Stimulated activated naive CD8-positive, alpha-beta T cell treated with anti-CD3 and anti-CD28 coated beads, Interleukin-15, Interleukin-2, amounts not matched to agents 100 ng/mL and 50 ng/mL, for 24 hours (primary cell): Measurements from ENCODE around the gene TENM4.

ENCODE experiments used
- H3K27ac Mint-ChIP-seq: one replicate; pipeline ENCODE4 v1.8.0; 2021; ENCODE audit warnings: mild to moderate bottlenecking, mixed read lengths
- H3K27me3 Mint-ChIP-seq: one replicate; pipeline ENCODE4 v1.8.0; 2021; ENCODE audit warnings: mixed read lengths
- H3K36me3 Mint-ChIP-seq: one replicate; pipeline ENCODE4 v1.8.0; 2021; ENCODE audit warnings: low read depth, mixed read lengths
- H3K4me1 Mint-ChIP-seq: one replicate; pipeline ENCODE4 v1.8.0; 2021; ENCODE audit warnings: low read depth, mixed read lengths
- H3K4me3 Mint-ChIP-seq: one replicate; pipeline ENCODE4 v1.8.0; 2021; ENCODE audit warnings: mild to moderate bottlenecking, mixed read lengths
- H3K9me3 Mint-ChIP-seq: one replicate; pipeline ENCODE4 v1.8.0; 2021; ENCODE audit warnings: mixed read lengths

Gene TENM4

GRCh38 chr11:79437278-79437980, 3.4 kb downstream of the TENM4 start:
- H3K27ac Mint-ChIP-seq = no peak overlapping the region
- H3K4me3 Mint-ChIP-seq = peak overlapping the region; percentile 35
- H3K9me3 Mint-ChIP-seq = no peaks in the 10 kb centered on the region
- peaks cover 71% of the 10 kb centered on the region for H3K27me3 Mint-ChIP-seq
- peaks cover 14% of the 10 kb centered on the region for H3K4me1 Mint-ChIP-seq
- H3K36me3 Mint-ChIP-seq = no peaks in the 10 kb centered on the region

DNA sequence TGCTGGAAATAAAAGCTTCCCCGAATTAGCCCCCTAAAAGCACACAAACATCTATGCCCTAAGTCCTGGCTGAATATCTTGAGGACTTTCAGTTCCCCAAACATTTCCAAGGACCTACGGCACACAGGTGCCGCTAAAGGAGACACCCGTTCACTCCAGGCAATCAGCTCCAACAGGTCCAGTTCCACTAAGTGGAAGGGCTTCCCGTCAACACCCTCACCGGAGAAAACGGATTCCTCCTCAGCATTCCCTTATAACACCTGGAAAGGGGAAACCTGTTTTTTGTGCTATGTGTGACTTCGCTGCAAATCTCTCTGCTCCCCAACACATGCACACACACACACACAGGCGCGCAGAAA, 3.9 kb downstream of the TENM4 start:
- Mint-ChIP-seq H3K27ac (no peak overlapping the region), H3K4me1 (peaks cover 14% of the 10 kb centered on the region), H3K9me3 (no peaks in the 10 kb centered on the region), H3K36me3 (no peaks in the 10 kb centered on the region), H3K4me3 (peak overlapping the region; percentile 35), H3K27me3 (peaks cover 65% of the 10 kb centered on the region)

GRCh38 chr11:79434283-79434682, 6.5 kb downstream of the TENM4 start:
- Mint-ChIP-seq H3K27me3 (peaks cover 48% of the 10 kb centered on the region), H3K4me3 (no peak overlapping the region), H3K9me3 (no peaks in the 10 kb centered on the region), H3K27ac (no peak overlapping the region), H3K36me3 (no peaks in the 10 kb centered on the region), H3K4me1 (peaks cover 5% of the 10 kb centered on the region)

DNA sequence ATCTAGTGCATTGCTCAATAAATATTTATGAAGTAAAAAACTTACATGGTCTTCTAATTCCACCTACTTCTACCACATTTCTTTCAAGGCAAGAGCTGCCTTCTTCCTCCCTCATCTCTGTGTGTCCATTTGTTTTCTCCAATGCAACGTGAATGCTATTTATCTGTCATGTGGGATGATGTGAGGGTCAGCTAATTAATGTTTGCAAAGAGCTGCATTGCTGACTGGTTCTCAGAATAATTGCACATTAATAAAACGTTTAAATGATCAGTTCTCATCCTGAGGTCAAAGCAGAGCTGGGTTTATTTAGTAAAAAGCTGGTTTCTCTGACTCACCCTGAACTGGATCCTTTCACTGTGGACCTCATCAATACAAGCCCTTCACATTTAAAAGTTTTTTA, 8.7 kb downstream of the TENM4 start:
- no peak overlapping the region for H3K27ac Mint-ChIP-seq
- H3K4me1 Mint-ChIP-seq = peaks cover 4% of the 10 kb centered on the region
- peaks cover 38% of the 10 kb centered on the region for H3K27me3 Mint-ChIP-seq
- H3K9me3 Mint-ChIP-seq = no peaks in the 10 kb centered on the region
- H3K4me3 Mint-ChIP-seq = no peak overlapping the region
- no peaks in the 10 kb centered on the region for H3K36me3 Mint-ChIP-seq

GRCh38 chr11:79431535-79431934, 9.3 kb downstream of the TENM4 start:
- Mint-ChIP-seq H3K27ac (no peak overlapping the region), H3K9me3 (no peaks in the 10 kb centered on the region), H3K4me3 (no peak overlapping the region), H3K4me1 (no peaks in the 10 kb centered on the region), H3K27me3 (peaks cover 32% of the 10 kb centered on the region), H3K36me3 (no peaks in the 10 kb centered on the region)

DNA sequence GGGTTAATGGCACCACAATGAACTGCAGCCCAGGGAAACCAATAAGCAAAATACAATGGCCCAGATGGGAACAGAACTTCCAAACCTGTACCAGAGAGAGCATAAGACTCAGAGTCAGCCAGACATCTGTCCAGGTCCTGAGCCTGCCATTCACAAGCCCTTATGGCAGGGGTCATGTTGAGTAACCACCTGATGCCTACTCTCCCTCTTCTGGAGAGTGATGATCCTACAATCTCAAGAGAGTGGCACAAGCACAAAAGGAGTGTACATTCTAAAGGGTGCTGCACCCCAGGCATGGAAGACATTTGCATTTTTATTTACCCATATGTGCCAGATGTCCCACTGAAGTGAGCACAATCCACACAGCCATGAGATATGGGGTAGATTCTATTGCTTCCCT, 10.6 kb downstream of the TENM4 start:
- Mint-ChIP-seq H3K27ac (no peak overlapping the region), H3K4me3 (no peak overlapping the region), H3K9me3 (no peaks in the 10 kb centered on the region), H3K4me1 (no peaks in the 10 kb centered on the region), H3K36me3 (no peaks in the 10 kb centered on the region), H3K27me3 (peaks cover 21% of the 10 kb centered on the region)

DNA sequence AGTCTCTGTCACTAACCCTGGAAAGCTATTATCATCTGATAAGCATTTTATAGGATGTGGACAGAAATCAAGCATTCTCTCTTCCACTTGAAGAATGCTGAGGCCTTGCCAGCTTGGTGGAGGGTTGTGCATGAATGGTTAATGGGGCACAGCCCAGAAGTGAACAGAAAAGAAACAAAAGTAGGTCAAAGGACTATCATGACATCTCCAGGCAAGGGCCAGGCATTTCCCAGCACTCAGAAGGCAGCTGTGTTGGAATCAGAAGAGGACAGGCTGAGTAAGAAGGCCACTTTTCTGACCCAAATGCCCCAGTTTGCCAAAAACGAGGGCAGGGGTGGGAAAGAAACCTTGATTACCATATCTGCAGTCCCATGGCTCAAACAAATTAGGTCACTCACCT, 12.4 kb downstream of the TENM4 start:
- Mint-ChIP-seq H3K27ac (no peak overlapping the region), H3K27me3 (peaks cover 4% of the 10 kb centered on the region), H3K36me3 (no peaks in the 10 kb centered on the region), H3K4me1 (no peaks in the 10 kb centered on the region), H3K4me3 (no peak overlapping the region), H3K9me3 (no peaks in the 10 kb centered on the region)

DNA sequence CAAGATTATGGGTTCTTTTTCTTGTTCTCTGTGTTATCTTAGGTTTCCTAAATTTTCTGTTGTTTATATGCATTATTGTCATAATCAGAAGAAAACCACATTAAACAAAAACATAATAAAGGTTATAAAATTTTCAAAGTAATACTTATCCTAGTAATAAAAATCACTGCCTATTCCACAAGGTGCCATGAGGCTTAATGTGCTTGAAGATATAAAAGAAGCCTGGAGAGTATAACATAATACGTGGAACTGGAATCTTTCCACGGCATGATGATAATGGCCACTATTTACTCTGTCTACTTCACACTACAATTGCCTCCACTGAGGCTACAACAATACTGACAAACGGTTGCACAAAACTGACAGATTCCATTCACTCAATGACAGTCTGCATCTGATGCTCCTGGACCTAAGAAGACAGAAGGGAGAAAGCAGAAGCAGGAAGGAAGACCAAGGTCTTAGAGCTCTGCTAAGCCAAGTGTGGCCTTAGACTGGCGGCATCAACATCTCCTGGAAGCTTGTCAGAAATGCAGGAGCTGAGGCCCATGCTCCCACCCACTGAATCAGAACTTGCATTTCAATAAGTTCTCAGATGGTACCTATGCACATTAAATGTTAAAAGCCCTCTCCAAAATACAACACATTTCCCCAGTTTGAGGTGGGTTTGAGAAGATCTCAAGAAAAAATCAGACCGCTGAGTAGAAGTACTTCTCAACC, 13.1 kb downstream of the TENM4 start:
- no peaks in the 10 kb centered on the region for H3K4me1 Mint-ChIP-seq
- no peaks in the 10 kb centered on the region for H3K36me3 Mint-ChIP-seq
- no peaks in the 10 kb centered on the region for H3K9me3 Mint-ChIP-seq
- H3K4me3 Mint-ChIP-seq = no peak overlapping the region
- no peaks in the 10 kb centered on the region for H3K27me3 Mint-ChIP-seq
- H3K27ac Mint-ChIP-seq = no peak overlapping the region

DNA sequence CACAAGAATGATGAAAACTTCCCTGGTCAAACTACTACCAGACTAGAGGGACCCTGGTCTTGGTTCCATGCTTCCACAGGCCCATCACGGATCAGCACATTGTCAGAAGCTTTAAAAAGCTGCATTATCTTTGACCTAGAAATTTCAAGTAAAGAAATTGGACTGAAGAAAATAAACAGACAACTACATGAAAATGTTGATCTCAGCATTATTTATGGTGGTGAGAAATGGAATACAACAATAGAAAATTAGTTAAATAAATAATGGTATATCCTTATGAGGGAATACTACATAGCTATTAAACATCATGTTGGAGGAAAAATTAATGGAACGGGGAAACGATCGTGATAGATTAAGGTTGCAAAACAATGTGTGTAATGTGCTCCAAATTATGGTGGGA, 13.7 kb downstream of the TENM4 start:
- Mint-ChIP-seq H3K4me3 (no peak overlapping the region), H3K27me3 (no peaks in the 10 kb centered on the region), H3K27ac (no peak overlapping the region), H3K9me3 (no peaks in the 10 kb centered on the region), H3K4me1 (no peaks in the 10 kb centered on the region), H3K36me3 (no peaks in the 10 kb centered on the region)

GRCh38 chr11:79425463-79425862, 15.4 kb downstream of the TENM4 start:
- Mint-ChIP-seq H3K4me1 (no peaks in the 10 kb centered on the region), H3K27me3 (no peaks in the 10 kb centered on the region), H3K36me3 (no peaks in the 10 kb centered on the region), H3K9me3 (no peaks in the 10 kb centered on the region), H3K27ac (no peak overlapping the region), H3K4me3 (no peak overlapping the region)

DNA sequence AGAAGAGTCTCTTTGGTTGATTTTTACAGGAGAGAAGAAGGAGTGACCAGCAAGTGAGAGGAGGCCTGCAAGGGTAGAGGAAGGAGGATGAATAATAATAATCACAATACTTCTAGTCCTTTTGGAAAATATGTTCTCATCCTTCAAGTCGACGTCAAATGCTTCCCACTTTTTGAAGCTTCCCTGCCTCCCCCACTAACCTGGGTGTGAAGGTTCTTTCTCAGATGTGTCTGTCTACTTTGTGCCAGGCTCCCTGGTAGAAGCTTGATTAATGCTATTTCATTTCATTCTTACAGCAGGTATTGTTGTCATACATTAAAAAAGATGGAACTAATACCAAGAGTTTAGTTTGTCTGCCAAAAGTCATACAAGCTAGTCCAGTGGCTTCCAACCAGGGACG, 17.1 kb downstream of the TENM4 start:
- Mint-ChIP-seq H3K4me1 (no peaks in the 10 kb centered on the region), H3K36me3 (no peaks in the 10 kb centered on the region), H3K9me3 (no peaks in the 10 kb centered on the region), H3K4me3 (no peak overlapping the region), H3K27me3 (no peaks in the 10 kb centered on the region), H3K27ac (no peak overlapping the region)

GRCh38 chr11:79422866-79423265, 18.0 kb downstream of the TENM4 start:
- Mint-ChIP-seq H3K27me3 (no peaks in the 10 kb centered on the region), H3K4me3 (no peak overlapping the region), H3K4me1 (no peaks in the 10 kb centered on the region), H3K27ac (no peak overlapping the region), H3K9me3 (no peaks in the 10 kb centered on the region), H3K36me3 (no peaks in the 10 kb centered on the region)

- Mint-ChIP-seq H3K4me3 (no peak overlapping the region), H3K9me3 (peaks cover 4% of the 10 kb centered on the region), H3K27me3 (no peaks in the 10 kb centered on the region), H3K27ac (no peak overlapping the region), H3K4me1 (no peaks in the 10 kb centered on the region), H3K36me3 (no peaks in the 10 kb centered on the region)
Measured at GRCh38 chr11:79421820-79422219, 19.0 kb downstream of the TENM4 start.

- Mint-ChIP-seq H3K9me3 (peaks cover 4% of the 10 kb centered on the region), H3K27ac (no peak overlapping the region), H3K4me3 (no peak overlapping the region), H3K27me3 (no peaks in the 10 kb centered on the region), H3K4me1 (no peaks in the 10 kb centered on the region), H3K36me3 (no peaks in the 10 kb centered on the region)
Measured at GRCh38 chr11:79419120-79419519, 21.7 kb downstream of the TENM4 start.

DNA sequence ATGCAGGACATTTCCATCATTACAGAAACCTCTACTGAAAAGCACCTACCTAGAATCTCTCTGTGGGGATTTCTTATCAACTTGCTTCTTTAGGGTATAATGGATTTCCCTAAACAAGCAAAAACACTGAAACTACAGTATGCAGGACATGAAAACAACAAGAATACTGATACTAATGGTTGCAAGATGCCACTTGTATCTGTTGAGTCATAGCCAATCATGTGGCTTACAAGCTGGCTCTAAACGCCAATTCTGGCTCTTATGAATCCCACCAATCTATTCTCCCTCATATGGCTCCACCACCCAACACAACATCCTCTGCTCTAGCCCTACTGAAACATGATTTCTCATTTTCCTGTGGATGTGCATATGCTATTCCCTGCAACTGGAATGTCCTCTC, 22.6 kb downstream of the TENM4 start:
- Mint-ChIP-seq H3K9me3 (peaks cover 4% of the 10 kb centered on the region), H3K27me3 (no peaks in the 10 kb centered on the region), H3K4me3 (no peak overlapping the region), H3K4me1 (no peaks in the 10 kb centered on the region), H3K27ac (no peak overlapping the region), H3K36me3 (no peaks in the 10 kb centered on the region)
